Neural cell (in vitro differentiated cells): Measurements from ENCODE around the gene GLS2. TPM values are rescaled to one million over a fixed set of nuclear protein-coding genes. Genes with fewer than 3 reads are reported as not detected.
"Not testable (repeated sequence)": the region's sequence is repeated elsewhere in the genome, so short reads cannot be mapped to it uniquely, and the experiment has no call there.

Source experiments
- H2AFZ ChIP-seq: fragments of 200-600, 300-800 bp; sonication (generic), shearing (Covaris generic); 2 replicates; pipeline ENCODE4 v1.6.0; 2014; ENCODE audit warnings: low read depth, mild to moderate bottlenecking, antibody characterized with exemption, low read length, moderate library complexity
- H3F3A ChIP-seq: fragments of 200-600 bp; shearing (Covaris generic); 2 replicates; pipeline ENCODE4 v1.6.1; 2016; ENCODE audit warnings: mild to moderate bottlenecking, moderate library complexity, mixed read lengths, antibody characterized with exemption, low read length; ENCODE audit not compliant: insufficient read depth, poor library complexity, severe bottlenecking
- H3K27ac ChIP-seq: fragments of 200-600, 300-800 bp; sonication (generic), shearing (Covaris generic); 2 replicates; pipeline ENCODE4 v1.5.1; 2014; ENCODE audit warnings: mild to moderate bottlenecking, low read length, moderate library complexity
- H3K27me3 ChIP-seq: fragments of 300-800, 200-600 bp; sonication (generic), shearing (Covaris generic); 2 replicates; pipeline ENCODE4 v1.6.0; 2014; ENCODE audit warnings: mild to moderate bottlenecking, low read depth, low read length, moderate library complexity; ENCODE audit not compliant: insufficient read depth
- H3K36me3 ChIP-seq: fragments of 300-800, 200-600 bp; sonication (generic), shearing (Covaris generic); 2 replicates; pipeline ENCODE4 v1.5.1; 2014; ENCODE audit warnings: mild to moderate bottlenecking, antibody characterized with exemption, low read length, moderate library complexity; ENCODE audit not compliant: insufficient read depth
- H3K4me2 ChIP-seq: fragments of 300-800, 200-600 bp; sonication (generic), shearing (Covaris generic); 2 replicates; pipeline ENCODE4 v1.6.0; 2014; ENCODE audit warnings: mild to moderate bottlenecking, low read length
- H3K4me3 ChIP-seq: fragments of 300-800, 200-600 bp; sonication (generic), shearing (Covaris generic); 2 replicates; pipeline ENCODE4 v1.5.1; 2014; ENCODE audit warnings: mild to moderate bottlenecking, low read length, moderate library complexity
- H3K79me2 ChIP-seq: fragments of 200-600 bp; shearing (Covaris generic); replicated peaks from 2 replicates; pipeline ENCODE4 v1.6.0; 2014; ENCODE audit warnings: mild to moderate bottlenecking, low read length, moderate library complexity; ENCODE audit not compliant: insufficient read depth
- H3K9ac ChIP-seq: fragments of 300-800, 200-600 bp; sonication (generic), shearing (Covaris generic); 2 replicates; pipeline ENCODE4 v1.6.1; 2016; ENCODE audit warnings: mild to moderate bottlenecking, low read length, mixed read lengths
- H3K9me2 ChIP-seq: fragments of 200-600 bp; shearing (Covaris generic); 2 replicates; pipeline ENCODE4 v1.6.1; 2016; ENCODE audit warnings: mild to moderate bottlenecking, low read length, mixed read lengths; ENCODE audit not compliant: insufficient read depth
- H3K9me3 ChIP-seq: fragments of 200-600, 300-800 bp; sonication (generic), shearing (Covaris generic); 2 replicates; pipeline ENCODE4 v1.6.1; 2016; ENCODE audit warnings: mild to moderate bottlenecking, mixed run types, low read length, moderate library complexity, mixed read lengths
- H4K20me1 ChIP-seq: fragments of 200-600 bp; shearing (Covaris generic); 2 replicates; pipeline ENCODE4 v1.6.1; 2016; ENCODE audit warnings: mild to moderate bottlenecking, mixed run types; ENCODE audit not compliant: insufficient read depth
- EP300 ChIP-seq: fragments of 450-650 bp; conservative IDR thresholded peaks from 2 replicates; pipeline ENCODE4 v1.6.1; 2014; ENCODE audit warnings: antibody characterized with exemption, mild to moderate bottlenecking, moderate library complexity; ENCODE audit not compliant: poor library complexity, severe bottlenecking
- EZH2 ChIP-seq: fragments of 200-600, 300-800 bp; shearing (Covaris generic), sonication (generic); IDR thresholded peaks from 2 replicates; pipeline ENCODE4 v1.6.1; 2014; ENCODE audit warnings: antibody characterized with exemption, low read length, borderline replicate concordance, mild to moderate bottlenecking; ENCODE audit not compliant: insufficient read depth, poor library complexity, severe bottlenecking
- MXI1 ChIP-seq: fragments of 450-650 bp; conservative IDR thresholded peaks from 2 replicates; pipeline ENCODE4 v1.6.1; 2014; ENCODE audit warnings: antibody characterized with exemption, mild to moderate bottlenecking; ENCODE audit not compliant: poor library complexity, severe bottlenecking
- POLR2AphosphoS5 ChIP-seq: IDR thresholded peaks from 2 replicates; pipeline ENCODE4 v1.6.1; 2012
- RAD21 ChIP-seq: fragments of 450-650 bp; conservative IDR thresholded peaks from 2 replicates; pipeline ENCODE4 v1.6.1; 2014; ENCODE audit warnings: antibody characterized with exemption, mild to moderate bottlenecking, moderate library complexity
- SMC3 ChIP-seq: fragments of 450-650 bp; conservative IDR thresholded peaks from 2 replicates; pipeline ENCODE4 v1.6.1; 2014; ENCODE audit warnings: antibody characterized with exemption, mild to moderate bottlenecking, moderate library complexity; ENCODE audit not compliant: poor library complexity
- TAF1 ChIP-seq: IDR thresholded peaks from 2 replicates; pipeline ENCODE4 v1.6.1; 2012; ENCODE audit warnings: low read depth
- polyA plus RNA-seq: library from polyadenylated mRNA; depleted of rRNA; stranded (reverse); fragments of >200 nt; gene quantifications from 2 replicates; pipeline ENCODE4 v1.2.3, GENCODE V29; 2014
- TF ChIP-seq, protein P1 (sequence below): fragments of 450-650 bp; IDR thresholded peaks from 2 replicates; pipeline ENCODE4 v1.5.1; 2014; ENCODE audit warnings: antibody characterized with exemption, mild to moderate bottlenecking, moderate library complexity; ENCODE audit not compliant: poor library complexity, severe bottlenecking
- TF ChIP-seq, protein P2 (sequence below): IDR thresholded peaks from 2 replicates; pipeline ENCODE4 v1.6.1; 2012; ENCODE audit warnings: borderline replicate concordance

GLS2 gene
- polyA plus RNA-seq, 1 donor from 2014 or later = 7.4 TPM

GRCh38 chr12:56493409-56494105 is 5.6 kb upstream of the GLS2 start:
- not testable (repeated sequence) for H3K36me3 ChIP-seq, H3K27me3 ChIP-seq, H4K20me1 ChIP-seq, H3K9me3 ChIP-seq, H3K9ac ChIP-seq, H2AFZ ChIP-seq, H3K9me2 ChIP-seq, H3K4me3 ChIP-seq, H3K4me2 ChIP-seq, H3K79me2 ChIP-seq, H3K27ac ChIP-seq, H3F3A ChIP-seq

GRCh38 chr12:56490360-56490759 is 2.4 kb upstream of the GLS2 start:
- no peaks in the 10 kb centered on the region for H3K9me2 ChIP-seq
- no peaks in the 10 kb centered on the region for H3K79me2 ChIP-seq
- no peak overlapping the region for H3K4me2 ChIP-seq
- TF ChIP-seq TAF1 (no peak), MXI1 (no peak), SMC3 (no peak), EZH2 (no peak), POLR2AphosphoS5 (no peak), RAD21 (no peak), EP300 (no peak)
- TF ChIP-seq, protein P1, sequence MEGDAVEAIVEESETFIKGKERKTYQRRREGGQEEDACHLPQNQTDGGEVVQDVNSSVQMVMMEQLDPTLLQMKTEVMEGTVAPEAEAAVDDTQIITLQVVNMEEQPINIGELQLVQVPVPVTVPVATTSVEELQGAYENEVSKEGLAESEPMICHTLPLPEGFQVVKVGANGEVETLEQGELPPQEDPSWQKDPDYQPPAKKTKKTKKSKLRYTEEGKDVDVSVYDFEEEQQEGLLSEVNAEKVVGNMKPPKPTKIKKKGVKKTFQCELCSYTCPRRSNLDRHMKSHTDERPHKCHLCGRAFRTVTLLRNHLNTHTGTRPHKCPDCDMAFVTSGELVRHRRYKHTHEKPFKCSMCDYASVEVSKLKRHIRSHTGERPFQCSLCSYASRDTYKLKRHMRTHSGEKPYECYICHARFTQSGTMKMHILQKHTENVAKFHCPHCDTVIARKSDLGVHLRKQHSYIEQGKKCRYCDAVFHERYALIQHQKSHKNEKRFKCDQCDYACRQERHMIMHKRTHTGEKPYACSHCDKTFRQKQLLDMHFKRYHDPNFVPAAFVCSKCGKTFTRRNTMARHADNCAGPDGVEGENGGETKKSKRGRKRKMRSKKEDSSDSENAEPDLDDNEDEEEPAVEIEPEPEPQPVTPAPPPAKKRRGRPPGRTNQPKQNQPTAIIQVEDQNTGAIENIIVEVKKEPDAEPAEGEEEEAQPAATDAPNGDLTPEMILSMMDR = no peak
- TF ChIP-seq, protein P2, sequence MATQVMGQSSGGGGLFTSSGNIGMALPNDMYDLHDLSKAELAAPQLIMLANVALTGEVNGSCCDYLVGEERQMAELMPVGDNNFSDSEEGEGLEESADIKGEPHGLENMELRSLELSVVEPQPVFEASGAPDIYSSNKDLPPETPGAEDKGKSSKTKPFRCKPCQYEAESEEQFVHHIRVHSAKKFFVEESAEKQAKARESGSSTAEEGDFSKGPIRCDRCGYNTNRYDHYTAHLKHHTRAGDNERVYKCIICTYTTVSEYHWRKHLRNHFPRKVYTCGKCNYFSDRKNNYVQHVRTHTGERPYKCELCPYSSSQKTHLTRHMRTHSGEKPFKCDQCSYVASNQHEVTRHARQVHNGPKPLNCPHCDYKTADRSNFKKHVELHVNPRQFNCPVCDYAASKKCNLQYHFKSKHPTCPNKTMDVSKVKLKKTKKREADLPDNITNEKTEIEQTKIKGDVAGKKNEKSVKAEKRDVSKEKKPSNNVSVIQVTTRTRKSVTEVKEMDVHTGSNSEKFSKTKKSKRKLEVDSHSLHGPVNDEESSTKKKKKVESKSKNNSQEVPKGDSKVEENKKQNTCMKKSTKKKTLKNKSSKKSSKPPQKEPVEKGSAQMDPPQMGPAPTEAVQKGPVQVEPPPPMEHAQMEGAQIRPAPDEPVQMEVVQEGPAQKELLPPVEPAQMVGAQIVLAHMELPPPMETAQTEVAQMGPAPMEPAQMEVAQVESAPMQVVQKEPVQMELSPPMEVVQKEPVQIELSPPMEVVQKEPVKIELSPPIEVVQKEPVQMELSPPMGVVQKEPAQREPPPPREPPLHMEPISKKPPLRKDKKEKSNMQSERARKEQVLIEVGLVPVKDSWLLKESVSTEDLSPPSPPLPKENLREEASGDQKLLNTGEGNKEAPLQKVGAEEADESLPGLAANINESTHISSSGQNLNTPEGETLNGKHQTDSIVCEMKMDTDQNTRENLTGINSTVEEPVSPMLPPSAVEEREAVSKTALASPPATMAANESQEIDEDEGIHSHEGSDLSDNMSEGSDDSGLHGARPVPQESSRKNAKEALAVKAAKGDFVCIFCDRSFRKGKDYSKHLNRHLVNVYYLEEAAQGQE = no peak
- H3K4me3 ChIP-seq = no peak overlapping the region
- H3K9ac ChIP-seq = no peak overlapping the region
- peaks cover 6% of the 10 kb centered on the region for H3K9me3 ChIP-seq
- no peak overlapping the region for H3K27ac ChIP-seq
- H4K20me1 ChIP-seq = no peaks in the 10 kb centered on the region
- H3F3A ChIP-seq = no peaks in the 10 kb centered on the region
- peaks cover 32% of the 10 kb centered on the region for H3K27me3 ChIP-seq
- no peaks in the 10 kb centered on the region for H3K36me3 ChIP-seq
- no peak overlapping the region for H2AFZ ChIP-seq
